ENCODE data around the gene EEF2KMT. TPM values are rescaled to one million over a fixed set of nuclear protein-coding genes. Genes with fewer than 3 reads are reported as not detected.
"Not testable (repeated sequence)": the region's sequence is repeated elsewhere in the genome, so short reads cannot be mapped to it uniquely, and the experiment has no call there.

Gene EEF2KMT
- total RNA-seq, 1 donor from 2014 or later: 4.9 TPM

DNA sequence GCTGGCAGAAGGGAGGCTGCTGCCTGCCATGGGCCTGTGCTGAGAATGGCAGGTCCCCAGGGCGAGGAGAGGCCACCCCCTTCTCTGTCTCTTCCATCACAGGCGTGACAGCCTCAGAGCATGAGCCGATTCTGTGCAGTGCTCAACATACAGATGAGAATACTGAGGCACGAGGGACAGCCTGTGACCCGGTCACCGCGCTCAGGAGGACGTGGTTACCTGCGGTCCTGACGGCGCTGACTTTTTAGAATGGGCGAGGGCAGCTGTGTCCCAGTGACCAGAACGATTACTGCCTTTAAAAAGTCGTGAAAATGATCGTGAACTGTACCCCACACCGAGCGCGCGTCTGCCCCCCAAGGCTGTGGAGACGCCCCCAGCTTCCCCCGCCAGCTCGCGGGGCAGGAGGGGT is 530 bp downstream of the EEF2KMT start:
- ATAC-seq; DNase-seq; intact Hi-C loops (cut with micrococcal nuclease): not testable (repeated sequence)

DNA sequence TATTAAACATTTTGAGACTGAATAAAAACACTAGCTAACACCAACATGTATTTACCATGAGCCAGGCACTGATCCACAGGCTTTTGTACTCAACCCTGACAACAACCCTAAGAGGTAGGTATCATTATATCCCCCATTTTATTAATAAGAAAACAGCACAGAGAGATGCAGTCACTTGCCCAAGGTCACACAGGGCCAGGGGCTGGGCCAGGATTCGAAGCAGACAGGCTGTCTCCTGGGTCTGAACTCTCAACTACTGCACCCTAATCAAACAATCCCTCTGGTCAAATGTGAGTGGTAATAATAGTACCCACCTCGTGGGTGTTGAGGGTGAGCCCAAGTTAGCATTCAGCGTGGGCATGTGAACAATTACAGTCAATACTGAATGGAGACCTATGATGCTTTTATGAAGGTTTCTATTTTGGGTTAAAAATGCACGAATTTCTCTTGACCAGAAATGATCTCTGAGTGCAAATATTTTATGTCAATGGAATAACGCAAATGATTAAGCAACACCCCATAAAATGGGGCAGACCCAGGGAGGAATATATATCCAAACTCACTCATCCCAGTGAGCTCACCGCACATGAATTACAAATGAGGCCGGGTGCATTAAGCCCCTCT is 1.0 kb downstream of the EEF2KMT start:
- DNase-seq; intact Hi-C loops (cut with micrococcal nuclease); ATAC-seq: not testable (repeated sequence)

DNA sequence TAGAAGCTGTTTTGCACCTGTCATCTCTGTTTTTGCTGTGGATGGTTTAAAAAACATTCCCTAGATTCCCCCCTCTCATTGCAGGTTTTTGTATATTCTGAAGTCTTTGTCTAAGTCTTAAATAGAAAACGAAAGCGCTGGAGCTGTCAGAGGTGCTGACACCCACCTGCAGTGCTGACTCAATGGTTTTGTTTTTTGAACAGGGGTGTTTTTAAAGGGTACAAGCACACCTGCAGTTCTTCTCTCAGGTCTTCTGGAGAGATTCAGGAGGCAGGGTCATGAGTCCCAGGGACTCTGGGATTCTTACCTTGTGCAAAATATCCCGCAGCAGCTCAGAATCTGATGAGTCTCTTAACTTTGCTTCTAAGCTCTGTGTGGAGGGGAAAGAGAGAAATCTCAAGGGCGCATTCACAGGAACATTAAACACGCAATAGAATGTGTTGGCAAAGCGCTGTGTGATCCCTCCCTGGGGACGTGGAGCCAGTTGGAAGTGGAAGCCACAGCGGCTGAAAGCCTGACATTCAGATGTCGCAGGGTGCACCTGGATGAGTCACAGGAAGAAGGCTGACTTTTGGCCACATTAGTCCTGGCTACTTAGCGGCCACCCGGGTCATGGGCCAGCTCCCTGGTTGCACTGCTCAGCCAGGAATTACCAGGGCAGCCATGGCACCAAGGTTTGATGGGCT is 2.3 kb downstream of the EEF2KMT start:
- DNase-seq; ATAC-seq; intact Hi-C loops (cut with micrococcal nuclease): not testable (repeated sequence)

DNA sequence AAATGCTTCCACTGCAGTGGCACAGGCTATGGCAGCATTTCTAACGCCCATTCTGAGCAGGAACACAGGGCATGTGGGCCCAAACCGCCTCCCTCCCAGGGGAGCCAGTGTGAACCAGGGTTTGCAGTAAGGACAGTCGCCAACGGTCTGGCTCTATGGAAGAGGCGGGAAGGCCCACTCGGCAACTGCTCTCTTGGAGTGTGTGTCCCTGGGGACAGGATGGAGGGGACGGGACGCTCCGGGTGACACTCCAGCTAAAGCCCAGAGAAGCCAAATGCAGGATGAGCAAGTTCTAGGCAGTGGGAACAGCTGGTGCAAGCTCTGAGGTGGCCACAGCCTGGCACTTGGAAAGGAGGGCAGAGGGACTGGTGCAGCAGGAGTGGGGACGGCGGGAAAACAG is 3.8 kb downstream of the EEF2KMT start:
- ATAC-seq; DNase-seq; intact Hi-C loops (cut with micrococcal nuclease): not testable (repeated sequence)

DNA sequence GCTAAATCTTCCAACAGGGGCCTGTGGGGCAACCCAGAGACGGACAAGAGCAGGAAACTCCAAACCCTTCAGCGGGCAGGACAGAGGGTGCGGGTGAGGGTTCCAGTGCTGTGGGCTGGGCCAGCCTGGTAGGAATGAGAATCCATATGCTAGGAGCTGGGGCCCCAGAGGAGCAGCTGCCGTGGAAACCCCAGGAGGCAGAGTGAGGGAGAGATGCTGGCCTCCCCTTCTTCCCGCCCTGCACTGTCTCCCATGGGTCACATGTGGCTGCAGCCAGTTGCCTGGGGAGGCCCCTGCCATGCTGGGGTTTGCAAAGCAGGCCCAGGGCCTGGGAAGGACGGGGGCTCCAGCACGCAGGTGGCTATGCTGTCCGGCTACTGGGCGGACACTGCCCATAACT is 4.5 kb downstream of the EEF2KMT start:
- not testable (repeated sequence) for DNase-seq

DNA sequence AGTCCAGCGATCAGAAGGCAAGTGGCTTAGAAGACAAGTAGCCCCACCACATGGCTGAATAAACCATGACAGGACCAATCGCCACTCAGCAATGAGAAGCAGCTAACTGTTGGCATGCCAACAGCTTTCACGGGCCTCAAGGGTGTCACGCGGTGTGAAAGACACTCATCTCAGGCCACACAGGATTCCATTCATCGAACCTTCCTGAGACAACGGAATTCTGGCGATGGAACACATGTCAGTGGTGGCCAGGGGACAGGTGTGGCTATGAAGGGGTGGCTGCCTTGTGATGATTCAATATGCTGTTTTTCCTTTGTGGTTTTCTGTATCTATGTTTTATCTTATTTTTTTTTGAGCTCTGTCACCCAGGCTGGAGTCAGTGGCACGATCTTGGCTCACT is 7.0 kb downstream of the EEF2KMT start:
- ATAC-seq; intact Hi-C loops (cut with micrococcal nuclease); DNase-seq: not testable (repeated sequence)

More for the DNA sequence above, 4.5 kb downstream of the EEF2KMT start:
- ATAC-seq; intact Hi-C loops (cut with micrococcal nuclease): not testable (repeated sequence)

DNA sequence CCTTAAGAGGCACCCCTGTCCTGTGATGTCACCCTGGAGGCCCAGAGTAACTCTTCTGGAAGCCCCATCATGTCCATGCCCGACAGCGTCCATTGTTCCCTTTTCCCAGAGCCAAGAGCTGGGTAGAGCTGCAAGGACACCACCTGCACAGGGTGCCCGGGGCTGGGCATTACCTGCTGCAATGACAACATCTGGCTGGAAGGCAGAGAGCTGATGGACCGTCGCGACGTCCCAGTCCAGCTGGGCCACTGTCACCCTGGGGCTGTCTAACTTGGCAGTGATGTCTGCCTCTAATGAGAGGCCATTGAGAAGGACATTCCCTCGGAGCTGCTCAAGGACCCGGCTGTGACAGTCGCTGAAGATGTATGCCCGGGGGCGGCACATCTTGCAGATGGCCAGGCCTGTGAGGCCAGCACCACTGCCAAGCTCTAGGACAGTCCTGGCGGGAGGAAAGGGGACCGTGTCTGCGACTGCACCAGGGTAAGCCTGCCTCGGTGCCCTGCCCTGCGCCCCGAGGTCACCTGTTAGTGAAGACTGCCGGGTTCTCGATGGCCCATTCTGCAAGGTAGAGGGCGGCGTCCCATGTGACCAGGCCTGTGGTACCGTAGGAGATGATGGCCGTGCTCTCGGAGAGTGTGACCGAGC is 7.6 kb downstream of the EEF2KMT start:
- ATAC-seq; intact Hi-C loops (cut with micrococcal nuclease); DNase-seq: not testable (repeated sequence)

DNA sequence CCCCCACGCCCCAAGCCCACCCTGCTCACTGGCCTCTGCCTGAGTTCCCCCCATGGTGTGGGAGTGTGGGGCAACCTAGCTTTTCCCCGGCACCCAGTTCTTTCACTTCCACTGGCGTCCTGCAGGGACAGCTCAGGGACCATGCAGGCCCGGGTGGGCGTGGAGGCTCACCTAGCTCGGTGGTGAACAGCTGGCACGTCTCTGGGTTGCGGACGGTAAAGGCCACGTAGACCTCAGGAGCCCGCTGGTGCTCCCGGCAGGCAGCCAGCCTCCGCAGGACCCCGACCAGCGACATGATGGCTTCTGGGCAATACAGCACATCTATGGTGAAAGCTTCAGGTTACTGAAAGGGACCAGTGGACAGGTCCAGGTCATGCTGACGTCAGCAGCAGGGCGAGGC is 8.7 kb downstream of the EEF2KMT start:
- ATAC-seq; intact Hi-C loops (cut with micrococcal nuclease): not testable (repeated sequence)

DNA sequence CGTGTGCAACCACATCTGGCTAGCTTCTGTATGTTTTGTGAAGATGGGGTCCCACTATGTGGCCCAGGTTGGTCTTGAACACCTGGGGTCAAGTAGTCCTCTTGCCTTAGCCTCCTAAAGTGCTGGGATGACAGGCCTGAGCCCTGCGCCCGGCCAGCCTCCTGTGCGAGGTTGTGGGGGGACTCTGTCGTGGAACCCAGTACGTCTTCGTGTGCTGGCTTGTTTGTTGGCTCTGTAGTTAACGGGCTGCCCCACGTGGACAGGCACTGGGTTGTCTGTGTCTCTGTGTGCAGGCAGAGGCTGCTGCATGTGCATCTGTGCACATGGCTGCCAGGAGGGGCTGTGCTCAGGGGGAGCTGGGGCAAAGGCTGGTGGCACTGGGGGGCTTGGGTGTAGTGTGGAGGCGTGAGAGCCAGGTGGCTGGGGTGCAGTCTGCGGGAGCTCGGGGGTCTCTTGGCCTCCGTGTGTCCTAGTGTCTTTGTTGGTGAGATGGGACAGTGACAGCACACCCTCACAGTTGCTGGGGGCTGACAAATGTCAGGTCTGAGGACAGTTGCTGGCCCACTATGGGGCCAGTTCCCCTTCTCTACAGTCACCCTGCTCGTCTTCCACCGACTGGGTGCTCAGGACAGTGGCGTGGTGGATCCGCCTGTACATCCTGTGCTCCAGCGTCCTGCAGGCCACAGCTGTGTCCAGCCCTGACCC is 9.4 kb downstream of the EEF2KMT start:
- DNase-seq; intact Hi-C loops (cut with micrococcal nuclease); ATAC-seq: not testable (repeated sequence)

More for the DNA sequence above, 8.7 kb downstream of the EEF2KMT start:
- not testable (repeated sequence) for DNase-seq

DNA sequence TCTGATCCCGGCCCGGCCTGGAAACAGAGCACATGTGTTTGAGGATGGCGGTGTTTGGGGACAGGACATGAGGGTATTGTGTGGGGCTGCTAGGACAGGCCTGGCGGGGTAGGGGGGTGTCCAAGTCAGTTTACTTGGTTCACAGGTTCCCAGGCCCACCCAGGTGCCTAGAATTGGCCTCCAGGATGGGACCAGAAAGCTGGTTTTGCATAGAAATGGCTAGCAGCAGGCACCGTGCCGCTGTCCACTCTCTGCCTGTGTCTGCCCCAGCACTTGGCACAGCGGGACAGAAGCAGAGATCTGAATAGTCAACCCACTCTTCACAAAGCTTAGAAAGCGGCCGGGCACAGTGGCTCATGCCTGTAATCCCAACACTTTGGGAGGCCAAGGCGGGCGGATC is 11.9 kb downstream of the EEF2KMT start:
- ATAC-seq; DNase-seq; intact Hi-C loops (cut with micrococcal nuclease): not testable (repeated sequence)

DNA sequence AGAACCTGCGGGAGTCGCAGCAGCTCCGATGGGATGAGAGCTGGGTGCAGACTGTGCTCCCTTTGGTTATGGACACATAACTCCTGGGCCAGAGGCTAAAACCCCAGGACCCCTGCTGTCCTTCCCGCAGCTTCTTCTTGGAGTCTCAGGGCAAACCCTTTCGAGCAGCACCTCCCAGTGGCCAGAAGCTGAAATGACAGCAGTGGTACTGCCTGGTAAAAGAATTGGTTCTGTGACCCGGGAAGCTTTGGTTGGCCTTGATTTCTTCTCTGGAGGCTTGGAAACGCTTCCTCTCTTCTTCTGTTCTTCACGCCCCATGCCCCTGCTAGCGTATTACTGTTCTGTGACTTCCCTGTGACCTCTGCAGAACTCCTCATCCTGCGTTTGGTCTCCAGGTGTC is 12.8 kb downstream of the EEF2KMT start:
- DNase-seq: peak; percentile 53
- intact Hi-C loops (cut with micrococcal nuclease); ATAC-seq: not testable (repeated sequence)

DNA sequence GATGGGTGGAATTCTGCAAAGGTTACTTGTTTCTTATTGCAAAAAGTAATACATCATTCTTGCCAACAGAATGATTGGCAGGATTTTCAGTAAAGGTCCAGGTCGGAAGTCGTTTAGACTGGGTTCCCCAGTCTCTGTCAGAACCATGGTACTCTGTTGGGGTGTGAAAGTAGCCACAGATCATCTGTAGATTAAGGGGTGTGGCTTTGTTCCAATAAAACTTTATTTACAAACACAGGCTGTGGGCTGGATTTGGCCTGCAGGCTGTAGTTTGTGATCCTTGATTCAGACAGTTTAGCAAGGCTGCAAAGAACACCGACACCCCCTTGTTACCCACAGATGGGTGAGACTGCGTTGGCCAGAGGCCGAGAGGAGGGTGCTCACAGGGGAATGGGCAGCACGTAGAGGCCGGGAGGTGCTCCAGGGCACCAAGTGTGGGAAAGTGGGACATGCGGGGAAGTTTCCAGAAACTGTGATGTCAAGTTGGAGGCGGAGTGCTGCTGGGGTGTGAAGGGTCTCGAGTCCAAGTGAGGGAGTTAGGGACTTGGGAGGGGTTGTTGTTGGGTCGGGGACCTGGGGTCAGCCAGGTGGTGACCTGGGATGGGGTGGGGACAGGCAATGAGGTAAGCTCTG is 13.4 kb downstream of the EEF2KMT start:
- ATAC-seq; intact Hi-C loops (cut with micrococcal nuclease); DNase-seq: not testable (repeated sequence)

DNA sequence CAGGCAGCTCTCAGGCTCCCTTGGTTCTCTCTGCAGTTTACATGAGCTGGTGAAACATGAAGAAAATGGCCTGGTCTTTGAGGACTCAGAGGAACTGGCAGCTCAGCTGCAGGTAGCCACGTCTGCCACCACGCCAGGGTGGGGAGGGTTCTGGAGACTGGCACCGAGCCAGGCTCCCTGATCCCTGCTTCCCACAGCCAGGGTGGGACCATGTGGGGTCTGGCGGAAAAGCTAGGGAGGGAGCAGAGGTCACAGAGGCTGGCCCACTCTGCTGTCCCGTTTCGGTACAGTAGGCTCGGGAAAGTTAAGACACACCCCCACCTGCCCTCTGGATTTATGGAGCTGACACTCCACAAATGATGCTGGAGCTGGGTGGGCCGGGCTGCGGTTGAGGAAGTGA is 13.9 kb downstream of the EEF2KMT start:
- DNase-seq; ATAC-seq; intact Hi-C loops (cut with micrococcal nuclease): not testable (repeated sequence)

DNA sequence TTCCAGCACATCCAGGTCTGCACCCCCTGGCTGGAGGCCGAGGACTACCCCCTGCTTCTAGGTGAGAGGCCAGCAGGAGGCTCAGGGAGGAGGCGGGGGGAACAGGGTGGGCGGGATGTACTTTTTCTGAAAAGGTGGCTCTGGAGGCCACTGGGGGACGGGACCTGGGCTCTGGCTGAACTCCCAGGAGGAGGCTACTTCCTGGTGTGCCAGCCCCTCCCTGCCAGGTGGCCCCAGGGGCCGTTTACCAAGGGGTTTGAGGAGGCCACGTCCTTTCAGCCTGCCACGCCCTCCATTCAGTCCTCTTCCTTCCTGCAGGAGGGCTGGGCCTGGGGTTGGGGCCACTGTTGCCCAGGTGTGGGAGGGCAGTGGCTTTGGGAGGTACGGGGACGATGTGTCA is 16.6 kb downstream of the EEF2KMT start:
- DNase-seq; ATAC-seq; intact Hi-C loops (cut with micrococcal nuclease): not testable (repeated sequence)

DNA sequence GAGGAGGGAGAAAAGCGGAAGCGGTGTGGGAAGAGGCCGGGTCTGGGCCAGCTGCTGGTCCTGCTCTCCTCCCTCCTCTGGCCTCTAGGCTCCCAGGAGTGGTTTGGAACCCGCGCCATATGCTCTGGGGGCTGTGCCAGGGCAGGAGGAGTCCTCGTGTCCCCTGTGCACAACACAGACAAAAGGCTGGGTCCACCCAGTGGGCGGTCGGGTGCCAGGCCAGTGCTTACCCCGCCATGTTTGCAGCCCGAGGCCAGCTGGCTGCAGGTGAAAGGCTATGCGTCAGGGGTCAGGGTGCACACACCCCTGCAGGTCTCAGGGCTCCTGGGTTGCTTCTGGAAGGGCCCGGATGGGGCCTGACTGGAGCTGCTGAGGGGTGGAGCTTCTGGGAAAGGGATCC is 17.1 kb downstream of the EEF2KMT start:
- DNase-seq; ATAC-seq; intact Hi-C loops (cut with micrococcal nuclease): not testable (repeated sequence)

DNA sequence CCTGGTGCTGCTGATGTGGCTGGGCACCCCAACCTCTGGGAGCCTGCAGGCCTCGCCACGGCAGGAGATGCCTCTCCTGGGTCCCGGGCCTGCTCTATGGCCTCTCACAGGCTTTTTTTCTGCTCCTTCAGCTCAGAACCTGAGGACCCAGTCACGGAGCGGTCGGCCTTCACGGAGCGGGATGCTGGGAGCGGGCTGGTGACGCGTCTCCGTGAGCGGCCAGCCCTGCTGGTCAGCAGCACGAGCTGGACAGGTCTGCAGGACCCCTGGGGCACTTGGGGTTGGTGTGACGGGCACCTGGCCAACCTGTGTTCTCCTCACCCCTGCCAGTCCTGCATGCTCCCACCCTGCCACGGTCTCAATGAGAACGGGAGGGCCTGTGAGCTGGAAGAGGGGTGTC is 19.0 kb downstream of the EEF2KMT start:
- ATAC-seq (no peak), DNase-seq (no peak)
- intact Hi-C loops (cut with micrococcal nuclease): no loop called here

DNA sequence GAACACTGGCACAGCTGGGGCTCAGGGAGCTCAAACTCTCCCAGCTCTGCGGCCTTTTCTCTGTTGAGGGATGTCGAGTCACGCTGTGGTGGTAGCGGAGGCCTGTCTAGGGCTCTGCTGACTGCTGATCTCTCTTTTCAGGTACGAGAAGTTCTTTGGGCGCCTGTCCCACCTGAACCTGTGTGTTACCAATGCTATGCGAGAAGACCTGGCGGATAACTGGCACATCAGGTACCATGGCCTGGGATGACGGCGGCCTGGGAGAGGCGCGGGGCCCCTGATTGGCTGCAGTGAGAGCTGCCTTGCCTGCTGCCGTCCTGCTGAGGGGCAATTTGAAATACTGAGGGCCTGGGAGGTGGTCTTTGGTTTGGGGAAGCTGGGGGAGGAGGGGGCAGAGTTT is 20.3 kb downstream of the EEF2KMT start:
- intact Hi-C loops (cut with micrococcal nuclease): no loop called here
- DNase-seq: no peak
- ATAC-seq: no peak

DNA sequence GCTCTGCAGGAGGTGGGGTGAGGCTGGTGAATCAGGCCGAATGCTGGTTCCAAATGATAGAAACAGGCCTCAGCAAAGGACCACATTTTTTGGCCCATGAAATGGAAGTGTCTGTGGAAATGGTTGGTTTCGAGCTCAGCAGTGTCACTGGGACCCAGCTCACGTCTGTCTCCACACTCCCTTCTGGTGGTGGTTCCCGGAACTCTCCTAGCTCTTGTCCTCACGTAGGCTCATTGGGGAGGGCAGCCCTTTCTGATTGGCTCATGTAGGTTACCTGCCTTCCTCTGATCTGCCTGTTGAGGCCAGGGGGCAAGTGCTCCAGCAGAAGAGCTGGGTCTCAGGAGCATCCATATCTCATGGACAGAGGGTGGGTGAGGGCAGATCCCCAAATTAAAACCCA is 22.0 kb downstream of the EEF2KMT start:
- DNase-seq (no peak), ATAC-seq (no peak)
- intact Hi-C loops (cut with micrococcal nuclease): no loop called here

DNA sequence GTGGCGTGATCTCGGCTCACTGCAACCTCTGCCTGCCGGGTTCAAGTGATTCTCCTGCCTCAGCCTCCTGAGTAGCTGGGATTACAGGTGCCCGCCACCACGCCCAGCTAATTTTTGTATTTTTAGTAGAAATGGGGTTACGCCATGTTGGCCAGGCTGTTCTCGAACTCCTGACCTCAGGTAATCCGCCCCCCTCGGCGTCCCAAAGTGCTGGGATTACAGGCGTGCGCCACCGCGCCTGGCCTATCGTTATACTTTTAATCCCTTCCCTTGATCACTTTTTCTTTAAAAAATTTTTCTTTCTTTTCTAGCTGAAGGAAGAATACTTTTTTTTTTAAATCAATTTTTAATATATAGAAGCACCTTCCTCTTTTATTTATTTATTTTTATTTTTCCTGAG is 23.8 kb downstream of the EEF2KMT start:
- intact Hi-C loops (cut with micrococcal nuclease); DNase-seq; ATAC-seq: not testable (repeated sequence)

Measured in left ventricle myocardium superior (tissue), 1 donor.